GM04504 (cell line): ENCODE measurements around the gene RFFL.
A peak's percentile ranks its signal among the peaks of the same experiment; 100 is the strongest.

ENCODE experiments used
- DNase-seq: peaks from one replicate; pipeline ENCODE4 v3.0.0-alpha.2; 2012; ENCODE audit warnings: low read depth

Gene RFFL

DNA sequence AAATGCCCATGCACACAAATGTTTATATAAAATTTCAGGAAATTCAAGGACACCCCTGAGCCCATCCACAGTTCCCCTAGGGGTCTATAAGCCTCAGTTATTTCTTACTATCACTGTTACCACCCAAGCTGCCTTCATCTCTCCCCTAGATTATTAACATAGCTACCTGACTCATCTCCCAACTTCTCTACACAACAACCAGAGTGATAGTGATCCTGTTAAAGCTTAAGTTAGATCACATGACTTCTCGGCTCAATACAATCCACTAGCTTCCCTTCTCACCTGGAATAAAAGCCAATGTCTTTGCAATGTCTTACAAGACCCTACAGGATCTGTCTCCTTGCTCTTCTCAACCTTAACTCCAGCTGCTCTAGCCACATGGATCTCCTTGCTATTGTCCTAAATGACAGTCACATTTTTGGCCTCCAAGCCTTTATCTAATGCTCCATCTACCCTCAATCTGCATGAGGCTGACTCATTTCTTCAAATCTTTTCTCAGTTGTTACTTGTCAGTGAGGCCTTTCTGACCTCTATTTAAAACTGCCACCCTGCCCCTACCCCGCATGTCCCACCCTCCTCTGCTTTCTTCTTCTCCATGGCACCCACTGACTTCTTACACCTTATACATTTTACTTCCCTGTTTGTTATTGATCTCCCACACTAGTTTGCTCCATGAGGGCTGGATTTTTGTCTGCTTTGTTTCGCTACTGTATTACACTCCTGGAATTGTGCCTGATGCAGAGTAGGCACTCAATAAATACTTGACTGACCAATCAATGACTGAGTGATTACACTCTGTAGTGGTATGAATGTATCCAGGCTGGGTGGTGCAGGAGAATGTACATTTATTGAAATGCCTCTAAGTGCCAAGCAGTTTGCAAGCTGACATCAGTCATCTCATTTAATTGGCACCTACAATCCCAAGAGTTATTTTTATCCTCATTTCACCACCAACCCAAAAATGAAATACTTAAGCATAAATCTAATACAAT is 88.4 kb downstream of the RFFL start:
- DNase-seq = no peak

GRCh38 chr17:34974179-34974578 is 89.3 kb downstream of the RFFL start:
- no peak for DNase-seq

DNA sequence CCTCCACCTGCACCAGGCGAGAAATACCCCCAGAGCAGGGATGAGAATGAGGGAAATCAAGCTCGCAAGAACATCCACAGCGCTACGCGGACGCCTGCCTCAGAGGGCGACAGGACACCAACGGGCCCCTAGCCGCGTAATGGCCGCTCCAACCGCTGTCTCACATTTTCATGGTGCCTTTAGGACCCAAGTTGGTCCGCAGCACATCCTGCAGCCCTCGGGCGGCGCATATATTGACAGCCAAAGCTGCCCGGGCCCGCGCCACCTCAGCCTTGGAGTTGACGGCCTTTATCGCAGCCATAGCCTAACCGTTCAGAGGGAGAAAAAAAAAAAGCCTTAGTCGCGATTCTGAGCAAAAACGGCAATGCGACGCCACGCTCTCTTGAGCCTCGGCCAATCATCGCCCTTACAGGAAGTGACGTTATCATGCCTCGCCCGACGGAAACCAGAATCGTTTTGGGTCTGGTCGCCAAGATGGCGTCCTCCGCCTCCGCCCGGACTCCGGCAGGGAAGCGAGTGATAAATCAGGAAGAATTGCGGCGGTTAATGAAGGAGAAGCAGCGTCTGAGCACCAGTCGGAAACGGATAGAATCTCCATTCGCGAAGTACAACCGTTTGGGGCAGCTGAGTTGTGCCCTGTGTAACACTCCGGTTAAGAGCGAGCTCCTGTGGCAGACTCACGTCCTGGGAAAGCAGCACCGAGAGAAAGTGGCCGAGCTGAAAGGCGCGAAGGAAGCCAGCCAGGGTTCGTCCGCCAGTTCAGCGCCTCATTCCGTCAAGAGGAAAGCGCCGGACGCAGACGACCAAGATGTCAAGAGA is 102.2 kb downstream of the RFFL start, which contains the start of the genes CCT6B and ZNF830:
CCT6B (minus strand) TSS at position 368 of the 819 bp plus-strand sequence; CDS start at position 301, 67 bp downstream.
ZNF830 (plus strand) TSS at position 448 of the 819 bp plus-strand sequence; CDS start at position 475, 27 bp downstream.
- DNase-seq = peak; percentile 89

GRCh38 chr17:34958438-34958837 is 105.1 kb downstream of the RFFL start:
- DNase-seq = no peak
